K562 (cell line): ENCODE results near the gene GLIS1.

Experiments
- ELF1 ChIP-seq: fragments of 200-800 bp; sonication (Bioruptor generic); IDR thresholded peaks from 2 replicates; pipeline ENCODE4 v1.6.1; 2016; ENCODE audit warnings: missing genetic modification characterization, missing compliant biosample characterization
- EZH2 ChIP-seq: IDR thresholded peaks from 2 replicates; pipeline ENCODE4 v1.6.1; 2012; ENCODE audit warnings: low read depth, mild to moderate bottlenecking, inconsistent platforms, low read length, borderline replicate concordance
- JUNB ChIP-seq: fragments of 450-650 bp; formaldehyde crosslinking; conservative IDR thresholded peaks from 2 replicates; pipeline ENCODE4 v1.4.0; 2020; ENCODE audit warnings: mild to moderate bottlenecking
- MAFF ChIP-seq: IDR thresholded peaks from 2 replicates; pipeline ENCODE4 v1.6.1; 2012; ENCODE audit warnings: low read length, improper control_type of control experiment
- MXI1 ChIP-seq: IDR thresholded peaks from 2 replicates; pipeline ENCODE4 v1.6.1; 2011; ENCODE audit warnings: low read depth, mild to moderate bottlenecking, improper control_type of control experiment, low read length
- MYNN ChIP-seq, 2 experiments: sonication (generic); formaldehyde crosslinking in 1 of 2; IDR thresholded peaks; 2 replicates each; pipeline versions ENCODE4 v1.5.0 to v1.6.1; 2016 to 2020; ENCODE audit warnings: antibody characterized with exemption in 1 of 2, missing genetic modification reagents in 1 of 2
- NFIC ChIP-seq: fragments of 450-650 bp; IDR thresholded peaks from 2 replicates; pipeline ENCODE4 v1.6.1; 2017; ENCODE audit warnings: mild to moderate bottlenecking, inconsistent platforms
- POLR2AphosphoS5 ChIP-seq: IDR thresholded peaks from 2 replicates; pipeline ENCODE4 v1.6.1; 2011; ENCODE audit warnings: mild to moderate bottlenecking, low read depth, low read length, moderate library complexity; ENCODE audit not compliant: control insufficient read depth, insufficient read depth
- SPI1 ChIP-seq: IDR thresholded peaks from 2 replicates; pipeline ENCODE4 v1.6.1; 2011; ENCODE audit warnings: low read depth, low read length, control low read depth, borderline replicate concordance
- ZNF274 ChIP-seq: IDR thresholded peaks from 2 replicates; pipeline ENCODE4 v1.6.1; 2011; ENCODE audit warnings: low read depth, mild to moderate bottlenecking, low read length, moderate library complexity, borderline replicate concordance
- TF ChIP-seq, protein P1 (sequence below), 3 experiments: IDR thresholded peaks in 2 of 3; conservative IDR thresholded peaks in 1 of 3; 2 replicates each; pipeline ENCODE4 v1.5.1; 2011 to 2012; ENCODE audit warnings: low read length in 3 of 3, mild to moderate bottlenecking in 3 of 3, control low read depth in 2 of 3, improper control_type of control experiment in 1 of 3, inconsistent platforms in 1 of 3, low read depth in 1 of 3, mixed read lengths in 1 of 3, moderate library complexity in 1 of 3; ENCODE audit not compliant: insufficient read depth in 2 of 3
- TF ChIP-seq, protein P2 (sequence below): sonication (generic); formaldehyde crosslinking; IDR thresholded peaks from 2 replicates; pipeline ENCODE4 v1.8.0; 2022; ENCODE audit warnings: mild to moderate bottlenecking, low read depth, missing genetic modification reagents

DNA sequence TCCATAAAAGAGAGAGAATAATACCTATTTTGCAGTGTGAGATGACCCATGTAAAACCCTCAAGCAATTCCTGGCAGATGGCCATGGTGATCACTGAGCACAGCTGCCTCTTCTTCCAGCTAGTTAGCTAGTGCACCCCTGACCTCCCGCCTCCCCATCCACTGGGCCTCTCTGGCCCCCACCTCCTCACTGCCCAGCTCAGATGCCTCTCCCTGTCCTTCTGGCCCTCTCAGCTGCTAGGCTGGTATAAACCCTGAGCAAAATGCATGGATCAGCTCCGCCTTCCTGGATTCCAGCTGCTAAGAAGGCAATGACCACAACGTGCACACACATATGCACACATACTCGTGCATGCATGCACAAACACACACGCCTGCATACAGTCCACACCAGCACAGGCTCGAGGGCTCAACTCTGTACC is 162.6 kb downstream of the GLIS1 start:
- TF ChIP-seq JUNB (CRISPR knock-in tag) (no peak), EZH2 (no peak), SPI1 (no peak), MXI1 (no peak), MAFF (no peak), ZNF274 (no peak), POLR2AphosphoS5 (no peak), MYNN (IDR thresholded peaks at IDR 0.05) (no peak), MYNN (CRISPR knock-in tag; IDR thresholded peaks at IDR 0.05) (no peak), ELF1 (tag) (no peak), NFIC (no peak; the same call in 1 of the 2 replicates)
- TF ChIP-seq, protein P1, sequence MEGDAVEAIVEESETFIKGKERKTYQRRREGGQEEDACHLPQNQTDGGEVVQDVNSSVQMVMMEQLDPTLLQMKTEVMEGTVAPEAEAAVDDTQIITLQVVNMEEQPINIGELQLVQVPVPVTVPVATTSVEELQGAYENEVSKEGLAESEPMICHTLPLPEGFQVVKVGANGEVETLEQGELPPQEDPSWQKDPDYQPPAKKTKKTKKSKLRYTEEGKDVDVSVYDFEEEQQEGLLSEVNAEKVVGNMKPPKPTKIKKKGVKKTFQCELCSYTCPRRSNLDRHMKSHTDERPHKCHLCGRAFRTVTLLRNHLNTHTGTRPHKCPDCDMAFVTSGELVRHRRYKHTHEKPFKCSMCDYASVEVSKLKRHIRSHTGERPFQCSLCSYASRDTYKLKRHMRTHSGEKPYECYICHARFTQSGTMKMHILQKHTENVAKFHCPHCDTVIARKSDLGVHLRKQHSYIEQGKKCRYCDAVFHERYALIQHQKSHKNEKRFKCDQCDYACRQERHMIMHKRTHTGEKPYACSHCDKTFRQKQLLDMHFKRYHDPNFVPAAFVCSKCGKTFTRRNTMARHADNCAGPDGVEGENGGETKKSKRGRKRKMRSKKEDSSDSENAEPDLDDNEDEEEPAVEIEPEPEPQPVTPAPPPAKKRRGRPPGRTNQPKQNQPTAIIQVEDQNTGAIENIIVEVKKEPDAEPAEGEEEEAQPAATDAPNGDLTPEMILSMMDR (IDR thresholded peaks at IDR 0.05 in 2 of 3, conservative IDR thresholded peaks at IDR 0.05 in 1 of 3; ENCODE audit: insufficient read depth in 2 of 3, low read depth in 1 of 3, low read length in 3 of 3), result no peak
- TF ChIP-seq, protein P2, sequence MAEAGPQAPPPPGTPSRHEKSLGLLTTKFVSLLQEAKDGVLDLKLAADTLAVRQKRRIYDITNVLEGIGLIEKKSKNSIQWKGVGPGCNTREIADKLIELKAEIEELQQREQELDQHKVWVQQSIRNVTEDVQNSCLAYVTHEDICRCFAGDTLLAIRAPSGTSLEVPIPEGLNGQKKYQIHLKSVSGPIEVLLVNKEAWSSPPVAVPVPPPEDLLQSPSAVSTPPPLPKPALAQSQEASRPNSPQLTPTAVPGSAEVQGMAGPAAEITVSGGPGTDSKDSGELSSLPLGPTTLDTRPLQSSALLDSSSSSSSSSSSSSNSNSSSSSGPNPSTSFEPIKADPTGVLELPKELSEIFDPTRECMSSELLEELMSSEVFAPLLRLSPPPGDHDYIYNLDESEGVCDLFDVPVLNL (CRISPR knock-in tag), result no peak
